Measurements from ENCODE around the gene PHF23.
"Not testable (repeated sequence)": the region's sequence is repeated elsewhere in the genome, so short reads cannot be mapped to it uniquely, and the experiment has no call there.

PHF23 gene

GRCh38 chr17:7258731-7259554, 19.7 kb upstream of the PHF23 start:
- peak; percentile 54 for DNase-seq (ENCODE audit: low read depth)

GRCh38 chr17:7256766-7257456, 17.7 kb upstream of the PHF23 start:
- no peak for DNase-seq (ENCODE audit: low read depth)

GRCh38 chr17:7254511-7254910, 15.3 kb upstream of the PHF23 start:
- no peak for DNase-seq (ENCODE audit: low read depth)

- DNase-seq (ENCODE audit: low read depth), result no peak
Observed at GRCh38 chr17:7253082-7253481, 13.8 kb upstream of the PHF23 start.

GRCh38 chr17:7252176-7253043, 13.2 kb upstream of the PHF23 start, which contains the start of gene ELP5:
TSS of gene ELP5 (plus strand) at chr17:7252215. CDS start at chr17:7252551, 336 bp downstream.
- DNase-seq (ENCODE audit: low read depth), result peak; percentile 95

GRCh38 chr17:7251661-7252175, 12.5 kb upstream of the PHF23 start, which contains the start of gene CTDNEP1:
TSS of gene CTDNEP1 (minus strand) at chr17:7251734. CDS start at chr17:7251296, 438 bp downstream.
- peak; percentile 100 for DNase-seq (ENCODE audit: low read depth)

- DNase-seq (ENCODE audit: low read depth), result no peak
Observed at GRCh38 chr17:7250695-7251627, 11.7 kb upstream of the PHF23 start.

- DNase-seq (ENCODE audit: low read depth), result no peak
Observed at GRCh38 chr17:7249830-7250229, 10.6 kb upstream of the PHF23 start.

- no peak for DNase-seq (ENCODE audit: low read depth)
Observed at GRCh38 chr17:7249214-7249613, 10.0 kb upstream of the PHF23 start.

- no peak for DNase-seq (ENCODE audit: low read depth)
Observed at GRCh38 chr17:7248796-7249195, 9.5 kb upstream of the PHF23 start.

- no peak for DNase-seq (ENCODE audit: low read depth)
Observed at GRCh38 chr17:7246779-7247178, 7.5 kb upstream of the PHF23 start.

- not testable (repeated sequence) for DNase-seq (ENCODE audit: low read depth)
Observed at GRCh38 chr17:7243838-7244237, 4.6 kb upstream of the PHF23 start.

GRCh38 chr17:7243453-7243729, 4.1 kb upstream of the PHF23 start:
- DNase-seq (ENCODE audit: low read depth), result no peak

- DNase-seq (ENCODE audit: low read depth), result peak; percentile 96
Observed at GRCh38 chr17:7242717-7243452, 3.6 kb upstream of the PHF23 start.

GRCh38 chr17:7241783-7242716, 2.8 kb upstream of the PHF23 start, which contains the start of gene GABARAP:
TSS of gene GABARAP (minus strand) at chr17:7242449. CDS start at chr17:7242330, 119 bp downstream.
- DNase-seq (ENCODE audit: low read depth), result peak; percentile 89

- no peak for DNase-seq (ENCODE audit: low read depth)
Observed at GRCh38 chr17:7241090-7241733, 2.0 kb upstream of the PHF23 start.

- DNase-seq (ENCODE audit: low read depth), result no peak
Observed at GRCh38 chr17:7240375-7240774, 1.1 kb upstream of the PHF23 start.

GRCh38 chr17:7238420-7239090, 702 bp downstream of the PHF23 start:
- DNase-seq (ENCODE audit: low read depth), result peak; percentile 55
